C4-2B (cell line): ENCODE data around the gene CEP192.

Source experiments
- H3K27ac ChIP-seq: fragments of 450-650 bp; 2 replicates; pipeline ENCODE4 v1.5.1; 2017
- ZFX ChIP-seq: fragments of 450-650 bp; IDR thresholded peaks from 2 replicates; pipeline ENCODE4 v1.6.1; 2017
- TF ChIP-seq, protein P1 (sequence below): fragments of 450-650 bp; conservative IDR thresholded peaks from 2 replicates; pipeline ENCODE4 v1.5.1; 2017; ENCODE audit warnings: mild to moderate bottlenecking

CEP192 gene

DNA sequence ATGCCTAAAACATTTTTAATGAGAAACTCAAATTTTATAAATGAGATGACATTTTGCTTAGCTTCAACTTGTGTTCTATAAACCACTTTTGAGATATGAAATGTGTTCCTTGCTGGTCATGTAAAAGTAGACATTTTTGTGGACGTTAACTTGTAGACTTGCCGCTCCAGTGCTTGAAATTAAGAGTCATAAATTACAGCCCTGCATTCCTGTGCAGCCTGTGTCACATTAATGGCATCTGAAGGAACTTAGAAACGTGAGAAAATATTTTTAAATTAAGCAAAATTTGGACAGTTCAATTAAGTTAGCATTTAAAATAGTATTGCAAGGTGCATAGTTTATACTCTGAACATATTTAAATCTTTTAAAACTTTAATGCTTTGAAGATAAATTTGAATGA is 129.1 kb downstream of the CEP192 start:
- H3K27ac ChIP-seq = no peak overlapping the region
- TF ChIP-seq ZFX = no peak
- TF ChIP-seq, protein P1, sequence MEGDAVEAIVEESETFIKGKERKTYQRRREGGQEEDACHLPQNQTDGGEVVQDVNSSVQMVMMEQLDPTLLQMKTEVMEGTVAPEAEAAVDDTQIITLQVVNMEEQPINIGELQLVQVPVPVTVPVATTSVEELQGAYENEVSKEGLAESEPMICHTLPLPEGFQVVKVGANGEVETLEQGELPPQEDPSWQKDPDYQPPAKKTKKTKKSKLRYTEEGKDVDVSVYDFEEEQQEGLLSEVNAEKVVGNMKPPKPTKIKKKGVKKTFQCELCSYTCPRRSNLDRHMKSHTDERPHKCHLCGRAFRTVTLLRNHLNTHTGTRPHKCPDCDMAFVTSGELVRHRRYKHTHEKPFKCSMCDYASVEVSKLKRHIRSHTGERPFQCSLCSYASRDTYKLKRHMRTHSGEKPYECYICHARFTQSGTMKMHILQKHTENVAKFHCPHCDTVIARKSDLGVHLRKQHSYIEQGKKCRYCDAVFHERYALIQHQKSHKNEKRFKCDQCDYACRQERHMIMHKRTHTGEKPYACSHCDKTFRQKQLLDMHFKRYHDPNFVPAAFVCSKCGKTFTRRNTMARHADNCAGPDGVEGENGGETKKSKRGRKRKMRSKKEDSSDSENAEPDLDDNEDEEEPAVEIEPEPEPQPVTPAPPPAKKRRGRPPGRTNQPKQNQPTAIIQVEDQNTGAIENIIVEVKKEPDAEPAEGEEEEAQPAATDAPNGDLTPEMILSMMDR = no peak

DNA sequence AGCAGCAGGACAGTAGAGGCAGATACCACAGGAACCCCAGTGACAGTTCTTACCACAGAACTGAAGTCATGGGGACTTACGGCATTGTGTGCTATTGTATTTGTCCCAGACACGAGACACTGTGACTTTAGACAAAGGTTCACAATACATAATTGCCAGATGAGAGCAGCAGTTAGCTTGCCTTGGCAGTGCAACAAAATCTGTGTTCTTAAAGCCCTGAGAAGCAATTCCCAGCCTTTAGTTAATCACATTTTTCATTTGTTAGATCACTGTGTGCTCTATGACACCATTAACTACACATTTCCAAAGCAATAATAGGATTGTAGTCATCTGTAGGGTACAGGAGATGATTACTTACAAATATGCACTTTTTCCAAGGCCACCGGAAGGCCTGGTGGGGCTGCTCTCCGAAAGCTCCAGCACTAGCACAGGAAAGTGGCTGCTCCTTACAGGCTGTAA is 129.8 kb downstream of the CEP192 start:
- H3K27ac ChIP-seq = no peak overlapping the region
- no peak for TF ChIP-seq ZFX
- TF ChIP-seq, protein P1 = no peak

DNA sequence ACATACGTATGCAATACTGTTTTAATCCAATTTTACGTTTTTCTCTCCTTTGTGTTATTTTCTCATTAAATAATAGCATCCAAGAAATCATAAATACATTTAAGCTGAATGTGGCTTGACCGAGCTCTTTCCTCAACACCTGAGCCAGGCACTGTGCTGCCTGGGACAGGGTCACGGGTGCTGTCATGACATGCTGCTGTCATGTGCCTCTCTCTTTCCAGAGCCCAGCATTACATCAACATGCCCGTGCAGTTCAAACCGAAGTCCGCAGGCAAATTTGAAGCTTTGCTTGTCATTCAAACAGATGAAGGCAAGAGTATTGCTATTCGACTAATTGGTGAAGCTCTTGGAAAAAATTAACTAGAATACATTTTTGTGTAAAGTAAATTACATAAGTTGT is 133.2 kb downstream of the CEP192 start:
- H3K27ac ChIP-seq = no peak overlapping the region
- TF ChIP-seq ZFX = no peak
- TF ChIP-seq, protein P1 = no peak

DNA sequence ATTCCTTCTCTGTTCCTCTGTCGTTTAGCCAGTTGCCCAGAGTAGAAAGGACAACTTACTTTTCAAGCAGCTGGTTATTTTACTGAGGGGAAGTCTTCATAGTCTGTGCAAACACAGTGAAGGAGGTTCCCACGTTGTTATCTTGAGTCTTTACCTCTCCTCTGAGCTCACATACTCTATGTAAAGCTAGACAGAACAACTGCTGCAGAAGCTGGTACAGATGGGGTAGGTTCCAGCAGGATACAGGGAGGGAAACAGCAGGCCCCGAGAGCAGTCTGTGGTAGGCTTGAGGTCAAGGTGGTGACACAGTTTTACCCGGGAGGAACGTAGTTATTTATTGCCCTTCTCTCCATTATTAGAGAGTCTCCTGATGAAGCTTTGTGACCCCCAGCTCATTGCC is 134.0 kb downstream of the CEP192 start:
- H3K27ac ChIP-seq = no peak overlapping the region
- TF ChIP-seq, protein P1 = no peak
- no peak for TF ChIP-seq ZFX

DNA sequence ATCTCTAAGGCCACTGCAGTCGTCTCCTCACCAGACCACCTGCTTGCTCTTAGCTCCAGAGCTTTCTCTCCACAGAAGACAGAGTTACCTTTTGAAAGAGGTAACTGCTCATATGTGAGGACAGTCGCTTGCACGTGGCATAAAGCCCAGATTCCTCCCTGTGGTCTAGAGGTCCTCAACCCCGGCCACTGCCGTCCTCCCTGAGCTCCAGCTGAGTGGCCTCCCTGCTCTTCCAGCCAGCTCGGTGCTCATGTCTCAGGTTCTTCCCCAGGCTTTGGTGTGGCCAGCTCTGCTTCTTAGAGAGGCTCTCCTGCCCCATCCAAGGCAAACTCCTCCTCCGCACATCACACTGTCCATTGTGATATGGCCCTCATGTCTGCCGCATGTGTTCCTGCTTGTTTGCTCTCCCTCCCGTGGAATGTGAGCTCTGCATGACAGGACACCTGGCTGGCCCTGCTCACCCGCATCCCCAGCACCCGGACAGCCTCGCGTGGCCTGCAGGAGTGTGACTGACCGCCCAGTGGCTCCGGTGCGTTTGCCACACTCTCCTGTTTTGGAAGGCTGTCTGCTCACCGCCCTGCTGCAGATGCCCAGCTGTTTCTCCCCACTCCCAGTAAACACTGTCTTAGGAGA is 135.9 kb downstream of the CEP192 start:
- TF ChIP-seq, protein P1 = no peak
- no peak for TF ChIP-seq ZFX
- H3K27ac ChIP-seq = peak overlapping the region; percentile 35

DNA sequence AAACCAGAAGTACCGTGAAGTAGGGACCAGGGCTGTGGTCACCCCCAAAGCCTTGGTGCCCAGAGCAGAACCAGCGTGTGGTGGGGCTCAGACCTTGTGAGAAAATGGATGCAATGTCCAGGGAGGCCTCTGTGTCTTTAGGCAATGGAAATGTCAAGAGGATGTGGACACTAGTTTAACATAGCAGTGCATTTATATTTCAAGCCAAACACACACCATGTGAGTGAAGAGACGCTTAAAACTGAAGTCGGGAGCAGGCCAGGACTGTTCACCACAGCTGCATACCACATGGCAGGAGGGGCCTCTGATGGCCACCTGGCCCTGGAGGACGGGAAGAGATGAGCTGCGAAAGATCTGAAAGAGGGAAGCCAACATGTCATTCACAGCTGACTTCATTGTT is 140.1 kb downstream of the CEP192 start:
- H3K27ac ChIP-seq = no peak overlapping the region
- TF ChIP-seq, protein P1 = no peak
- no peak for TF ChIP-seq ZFX

DNA sequence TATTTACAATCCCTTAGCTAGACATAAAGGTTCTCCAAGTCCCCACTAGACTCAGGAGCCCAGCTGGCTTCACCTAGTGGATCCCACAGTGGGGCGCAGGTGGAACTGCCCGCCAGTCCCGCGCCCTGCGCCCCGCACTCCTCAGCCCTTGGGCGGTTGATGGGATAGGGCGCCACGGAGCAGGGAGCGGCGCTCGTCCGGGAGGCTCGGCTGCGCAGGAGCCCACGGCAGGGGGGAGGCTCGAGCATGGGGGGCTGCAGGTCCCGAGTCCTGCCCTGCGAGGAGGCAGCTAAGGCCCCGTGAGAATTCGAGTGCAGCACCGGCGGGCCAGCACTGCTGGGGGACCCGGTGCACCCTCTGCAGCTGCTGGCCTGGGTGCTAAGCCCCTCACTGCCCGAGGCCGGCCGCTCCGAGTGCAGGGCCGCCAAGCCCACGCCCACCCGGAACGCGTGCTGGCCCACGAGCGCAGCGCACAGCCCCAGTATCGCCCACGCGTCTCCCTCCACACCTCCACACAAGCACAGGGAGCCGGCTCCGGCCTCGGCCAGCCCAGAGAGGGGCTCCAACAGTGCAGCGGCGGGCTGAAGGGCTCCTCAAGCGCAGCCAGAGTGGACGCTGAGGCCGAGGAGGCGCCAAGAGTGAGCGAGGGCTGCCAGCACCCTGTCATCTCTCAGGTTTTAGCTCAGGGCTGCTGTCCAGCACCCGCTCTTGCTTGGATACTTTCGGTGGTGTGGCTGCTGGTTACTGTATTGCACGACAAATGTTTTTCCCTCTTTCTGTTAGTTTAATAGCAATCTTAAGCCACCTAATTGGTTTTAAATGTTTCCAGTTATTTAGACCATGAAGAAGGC is 143.6 kb downstream of the CEP192 start:
- no peak overlapping the region for H3K27ac ChIP-seq
- no peak for TF ChIP-seq ZFX
- TF ChIP-seq, protein P1 = no peak
